Measurements from ENCODE around the gene FOXP1. TPM values are rescaled to one million over a fixed set of nuclear protein-coding genes. Genes with fewer than 3 reads are reported as not detected.

Gene FOXP1
- total RNA-seq, 2 experiments from 2014 or later = 493 to 508 TPM

DNA sequence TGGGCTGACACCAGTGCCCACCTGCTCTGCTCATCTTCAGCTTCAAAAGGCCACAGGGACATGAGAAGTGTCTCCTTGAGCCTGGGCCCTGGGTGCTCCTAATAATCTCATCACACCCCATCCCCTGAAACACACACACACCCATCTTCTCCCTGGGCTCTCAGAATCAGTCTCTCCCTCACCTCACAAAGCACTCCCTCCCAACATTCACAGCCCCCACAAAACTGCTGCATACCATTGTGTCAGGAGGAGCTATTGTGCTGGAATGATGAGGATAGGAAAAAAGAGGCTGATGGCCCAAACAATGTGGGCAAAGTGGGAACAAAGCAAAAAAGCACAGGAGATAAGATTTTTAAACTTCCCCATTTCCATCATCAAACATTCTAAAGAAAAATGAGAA lies 16.8 kb downstream of the FOXP1 start:
- H3K4me1 Mint-ChIP-seq (ENCODE audit: low read depth) = peaks cover 15% of the 10 kb centered on the region
- CTCF ChIA-PET = no interaction called here
- no peaks in the 10 kb centered on the region for H3K36me3 ChIP-seq (ENCODE audit: insufficient read depth, low read length)
- no peak for DNase-seq
- H3K9me3 Mint-ChIP-seq = no peaks in the 10 kb centered on the region
- no peak overlapping the region for H3K4me3 ChIP-seq (ENCODE audit: low read length)
- H3K36me3 Mint-ChIP-seq (ENCODE audit: low read depth) = peaks cover 16% of the 10 kb centered on the region
- H3K4me1 ChIP-seq (ENCODE audit: insufficient read depth, low read length) = no peaks in the 10 kb centered on the region
- no peaks in the 10 kb centered on the region for H3K27me3 Mint-ChIP-seq
- no peak overlapping the region for H3K27ac ChIP-seq (ENCODE audit: low read depth in 1 of 2, low read length in 2 of 2)
- no peak overlapping the region for H3K4me3 Mint-ChIP-seq
- H3K27me3 ChIP-seq (ENCODE audit: control insufficient read depth in 1 of 2, insufficient read depth in 2 of 2, low read length in 2 of 2) = no peaks in the 10 kb centered on the region
- TF ChIP-seq, protein P1, sequence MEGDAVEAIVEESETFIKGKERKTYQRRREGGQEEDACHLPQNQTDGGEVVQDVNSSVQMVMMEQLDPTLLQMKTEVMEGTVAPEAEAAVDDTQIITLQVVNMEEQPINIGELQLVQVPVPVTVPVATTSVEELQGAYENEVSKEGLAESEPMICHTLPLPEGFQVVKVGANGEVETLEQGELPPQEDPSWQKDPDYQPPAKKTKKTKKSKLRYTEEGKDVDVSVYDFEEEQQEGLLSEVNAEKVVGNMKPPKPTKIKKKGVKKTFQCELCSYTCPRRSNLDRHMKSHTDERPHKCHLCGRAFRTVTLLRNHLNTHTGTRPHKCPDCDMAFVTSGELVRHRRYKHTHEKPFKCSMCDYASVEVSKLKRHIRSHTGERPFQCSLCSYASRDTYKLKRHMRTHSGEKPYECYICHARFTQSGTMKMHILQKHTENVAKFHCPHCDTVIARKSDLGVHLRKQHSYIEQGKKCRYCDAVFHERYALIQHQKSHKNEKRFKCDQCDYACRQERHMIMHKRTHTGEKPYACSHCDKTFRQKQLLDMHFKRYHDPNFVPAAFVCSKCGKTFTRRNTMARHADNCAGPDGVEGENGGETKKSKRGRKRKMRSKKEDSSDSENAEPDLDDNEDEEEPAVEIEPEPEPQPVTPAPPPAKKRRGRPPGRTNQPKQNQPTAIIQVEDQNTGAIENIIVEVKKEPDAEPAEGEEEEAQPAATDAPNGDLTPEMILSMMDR (IDR thresholded peaks at IDR 0.05) = no peak
- ATAC-seq (ENCODE audit: poor library complexity) = no peak
- POLR2A ChIA-PET = no interaction called here
- H3K27ac Mint-ChIP-seq = no peak overlapping the region
- no peaks in the 10 kb centered on the region for H3K9me3 ChIP-seq (ENCODE audit: control insufficient read depth in 1 of 2, insufficient read depth in 1 of 2, low read length in 2 of 2)
- intact Hi-C loops (cut with DNase I, micrococcal nuclease) = no loop called here

DNA sequence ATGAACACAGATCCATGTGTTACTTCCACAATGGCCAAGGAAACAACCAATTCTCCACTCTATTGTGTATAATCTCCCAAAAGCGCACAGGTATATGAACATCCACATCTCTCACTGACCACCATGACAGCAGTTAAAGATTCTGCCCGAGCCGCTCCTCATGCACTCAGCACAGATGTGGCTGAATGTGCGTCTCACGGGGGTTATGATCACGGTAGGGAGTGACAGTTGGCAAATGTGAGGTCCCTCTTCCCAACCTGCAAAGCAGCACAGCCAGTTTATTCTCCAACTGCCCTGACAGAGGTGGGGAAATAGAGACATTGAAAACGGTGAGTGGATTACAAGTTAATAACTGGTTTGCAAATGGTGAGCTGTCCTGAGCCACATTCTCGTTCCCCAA lies 17.6 kb downstream of the FOXP1 start:
- intact Hi-C loops (cut with DNase I, micrococcal nuclease) = no loop called here
- no peaks in the 10 kb centered on the region for H3K27me3 ChIP-seq (ENCODE audit: control insufficient read depth in 1 of 2, insufficient read depth in 2 of 2, low read length in 2 of 2)
- ChIA-PET CTCF (no interaction called here), POLR2A (no interaction called here)
- Mint-ChIP-seq H3K36me3 (ENCODE audit: low read depth) (peaks cover 16% of the 10 kb centered on the region), H3K4me1 (ENCODE audit: low read depth) (peaks cover 15% of the 10 kb centered on the region), H3K4me3 (no peak overlapping the region), H3K27me3 (no peaks in the 10 kb centered on the region), H3K27ac (no peak overlapping the region), H3K9me3 (no peaks in the 10 kb centered on the region)
- no peaks in the 10 kb centered on the region for H3K9me3 ChIP-seq (ENCODE audit: control insufficient read depth in 1 of 2, insufficient read depth in 1 of 2, low read length in 2 of 2)
- no peaks in the 10 kb centered on the region for H3K4me1 ChIP-seq (ENCODE audit: insufficient read depth, low read length)
- H3K36me3 ChIP-seq (ENCODE audit: insufficient read depth, low read length) = no peaks in the 10 kb centered on the region
- DNase-seq = no peak
- TF ChIP-seq, protein P1 (IDR thresholded peaks at IDR 0.05) = no peak
- ATAC-seq (ENCODE audit: poor library complexity) = no peak
- H3K4me3 ChIP-seq (ENCODE audit: low read length) = no peak overlapping the region
- H3K27ac ChIP-seq (ENCODE audit: low read depth in 1 of 2, low read length in 2 of 2) = no peak overlapping the region

DNA sequence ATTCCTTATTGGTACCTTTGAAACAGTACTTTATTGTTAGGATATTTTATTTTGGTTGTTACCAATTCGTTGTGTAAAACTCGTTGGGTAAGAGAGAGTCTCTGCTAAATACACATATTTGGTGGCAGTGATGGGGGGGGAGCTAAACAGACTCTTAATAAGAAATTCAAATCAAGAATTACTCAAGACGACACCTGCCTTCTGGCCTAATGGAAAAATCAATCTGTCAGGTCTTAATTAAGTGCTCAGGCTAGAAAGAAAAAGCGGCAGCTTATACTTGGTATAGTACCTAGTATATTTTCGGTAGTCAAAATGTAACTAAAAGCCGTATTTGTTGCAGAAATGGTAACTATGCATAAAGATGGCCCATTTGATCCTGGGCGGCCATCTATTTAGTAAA lies 18.2 kb downstream of the FOXP1 start:
- TF ChIP-seq, protein P1 (IDR thresholded peaks at IDR 0.05) = no peak
- H3K9me3 Mint-ChIP-seq = no peaks in the 10 kb centered on the region
- intact Hi-C loops (cut with DNase I, micrococcal nuclease) = no loop called here
- H3K4me1 Mint-ChIP-seq (ENCODE audit: low read depth) = peaks cover 15% of the 10 kb centered on the region
- no peak for ATAC-seq (ENCODE audit: poor library complexity)
- H3K27ac ChIP-seq (ENCODE audit: low read depth in 1 of 2, low read length in 2 of 2) = no peak overlapping the region
- peaks cover 16% of the 10 kb centered on the region for H3K36me3 Mint-ChIP-seq (ENCODE audit: low read depth)
- H3K4me3 Mint-ChIP-seq = no peak overlapping the region
- ChIA-PET POLR2A (no interaction called here), CTCF (interaction anchor here (0.6 kb wide), 1 partner anchor 83 kb away, joined by 3 read pairs; no protein-coding TSS in a partner anchor)
- no peaks in the 10 kb centered on the region for H3K27me3 Mint-ChIP-seq
- no peaks in the 10 kb centered on the region for H3K4me1 ChIP-seq (ENCODE audit: insufficient read depth, low read length)
- H3K27ac Mint-ChIP-seq = no peak overlapping the region
- no peaks in the 10 kb centered on the region for H3K9me3 ChIP-seq (ENCODE audit: control insufficient read depth in 1 of 2, insufficient read depth in 1 of 2, low read length in 2 of 2)
- H3K36me3 ChIP-seq (ENCODE audit: insufficient read depth, low read length) = no peaks in the 10 kb centered on the region
- H3K27me3 ChIP-seq (ENCODE audit: control insufficient read depth in 1 of 2, insufficient read depth in 2 of 2, low read length in 2 of 2) = no peaks in the 10 kb centered on the region
- no peak overlapping the region for H3K4me3 ChIP-seq (ENCODE audit: low read length)
- no peak for DNase-seq
